Measurements from ENCODE around the gene MMP15.
"Not testable (repeated sequence)": the region's sequence is repeated elsewhere in the genome, so short reads cannot be mapped to it uniquely, and the experiment has no call there.

MMP15 gene

GRCh38 chr16:58025351-58026138 is at the start of gene MMP15:
MMP15 (plus strand) TSS chr16:58025754; CDS start chr16:58026351, 597 bp downstream.
- DNase-seq: peak; percentile 75

DNA sequence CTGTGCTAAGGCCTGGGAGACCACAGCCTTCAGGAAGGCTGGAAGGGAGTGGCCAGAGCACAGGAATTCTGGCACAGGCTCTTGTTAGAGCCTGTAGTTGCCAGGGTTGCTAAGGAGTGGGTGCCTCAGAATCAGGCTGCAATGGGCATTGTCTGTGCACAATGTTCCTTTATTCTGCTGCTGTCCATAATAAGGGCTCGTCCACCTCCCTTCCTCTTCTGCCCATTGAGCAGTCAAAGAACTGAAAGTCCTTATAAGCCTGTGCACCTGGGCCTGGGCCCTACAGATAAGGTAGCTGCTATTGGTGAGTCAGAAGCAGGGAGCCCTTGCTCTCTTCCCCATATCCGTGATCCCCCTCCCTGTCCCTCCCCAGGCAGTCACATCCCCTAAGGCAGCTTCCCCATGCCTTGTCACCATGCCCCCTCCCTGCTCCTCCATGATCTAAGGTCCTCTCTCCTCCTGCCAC is 49.2 kb upstream of the MMP15 start:
- DNase-seq: no peak

DNA sequence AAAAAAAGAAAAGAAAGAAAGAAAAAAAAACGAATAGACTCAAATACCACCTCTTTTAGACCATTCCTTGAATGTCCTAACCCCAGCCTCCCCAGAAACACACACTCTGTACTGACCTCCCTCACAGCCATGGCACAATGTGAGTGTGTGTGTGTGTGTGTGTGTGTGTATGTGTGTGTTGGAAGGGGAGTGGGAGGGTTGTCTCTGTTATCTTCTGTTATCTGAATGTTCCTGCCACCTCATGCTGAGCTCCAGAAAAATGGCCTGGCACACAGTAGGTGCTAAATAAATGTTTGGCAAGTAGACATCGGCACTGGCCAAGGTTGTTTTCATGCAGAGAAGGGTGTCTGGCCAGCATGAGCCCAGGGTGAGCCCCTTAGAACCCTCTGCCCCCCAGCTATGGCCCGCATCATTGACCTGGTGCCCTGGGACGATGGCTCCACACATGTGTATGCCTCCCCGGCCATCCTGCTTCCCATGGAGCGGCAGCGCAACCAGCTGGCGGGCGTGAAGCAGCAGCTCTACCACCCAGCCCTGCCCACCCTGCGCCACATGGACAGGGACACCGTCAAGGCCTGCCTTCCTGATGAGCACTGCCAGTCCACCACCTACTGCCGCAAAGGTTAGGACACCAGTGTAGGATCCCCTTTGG is 48.0 kb upstream of the MMP15 start:
- DNase-seq: no peak

DNA sequence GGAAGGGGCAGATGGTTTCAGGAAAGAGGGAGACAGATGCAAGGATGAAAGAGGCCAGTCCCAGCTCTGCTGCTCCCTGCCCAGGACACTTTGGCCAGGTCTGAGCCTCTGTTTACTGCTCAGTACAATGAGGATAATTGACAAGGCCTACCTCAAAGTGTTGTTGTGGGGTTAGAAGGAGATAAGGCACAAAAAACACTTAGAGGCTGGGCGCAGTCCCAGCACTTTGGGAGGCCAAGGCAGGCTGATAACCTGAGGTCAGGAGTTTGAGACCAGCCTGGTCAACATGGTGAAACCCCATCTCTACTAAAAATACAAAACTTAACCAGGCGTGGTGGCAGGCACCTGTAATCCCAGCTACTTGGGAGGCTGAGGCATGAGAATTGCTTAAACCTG is 47.5 kb upstream of the MMP15 start:
- DNase-seq: not testable (repeated sequence)

DNA sequence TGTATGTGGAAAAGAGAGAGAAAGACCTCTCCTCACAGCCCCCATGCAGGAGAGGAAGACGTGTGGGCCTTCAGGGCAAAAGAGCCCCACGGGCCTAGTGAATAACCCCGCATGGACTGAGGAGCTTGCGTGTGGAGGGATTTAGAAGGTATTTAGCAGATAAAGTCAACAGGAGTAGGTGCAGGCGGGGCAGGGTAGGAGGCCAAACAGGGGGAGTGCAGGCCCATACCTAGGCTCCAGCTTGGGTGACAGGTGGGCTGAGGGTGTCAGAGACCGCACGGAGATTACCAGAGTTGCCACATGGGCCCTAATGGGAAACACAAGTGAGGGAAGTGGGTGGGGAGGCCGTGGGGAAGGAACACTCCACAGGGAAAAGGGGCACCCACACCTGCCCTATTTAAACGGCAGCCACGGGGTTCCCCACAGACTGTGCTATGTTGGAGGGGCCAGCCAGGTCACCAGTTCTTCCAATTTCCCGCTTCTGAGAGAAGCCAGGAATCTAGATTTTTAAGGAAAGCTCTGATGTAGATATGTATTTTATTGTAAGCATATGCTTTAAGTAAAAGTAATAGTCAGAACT is 46.5 kb upstream of the MMP15 start:
- DNase-seq: no peak

- no peak for DNase-seq
Measured at GRCh38 chr16:57981636-57982035, 43.9 kb upstream of the MMP15 start.

DNA sequence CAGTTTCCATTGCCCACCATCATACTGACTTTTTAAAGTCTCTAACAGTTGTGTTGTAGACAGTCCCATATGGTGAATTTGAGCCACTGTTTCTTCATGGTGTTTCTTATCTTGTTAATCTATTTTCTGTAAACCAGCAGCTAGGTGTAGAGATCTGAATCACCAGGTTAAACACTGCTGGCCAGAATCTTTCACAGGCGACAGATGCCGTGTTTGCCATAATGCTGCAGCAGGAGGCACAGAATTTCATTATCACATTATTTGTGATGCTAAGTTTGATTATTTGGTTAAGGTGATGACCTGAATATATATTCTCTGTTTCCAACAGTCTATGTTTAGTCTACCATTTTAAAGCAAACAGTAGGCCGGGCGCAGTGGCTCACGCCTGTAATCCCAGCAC is 43.2 kb upstream of the MMP15 start:
- DNase-seq: no peak

- peak; percentile 87 for DNase-seq
Measured at GRCh38 chr16:57984443-57985203, 40.9 kb upstream of the MMP15 start.

GRCh38 chr16:57985204-57986181 is 40.1 kb upstream of the MMP15 start:
- DNase-seq: no peak

GRCh38 chr16:57986196-57986595 is 39.4 kb upstream of the MMP15 start:
- DNase-seq: no peak

GRCh38 chr16:57987441-57988177 is 37.9 kb upstream of the MMP15 start:
- no peak for DNase-seq

DNA sequence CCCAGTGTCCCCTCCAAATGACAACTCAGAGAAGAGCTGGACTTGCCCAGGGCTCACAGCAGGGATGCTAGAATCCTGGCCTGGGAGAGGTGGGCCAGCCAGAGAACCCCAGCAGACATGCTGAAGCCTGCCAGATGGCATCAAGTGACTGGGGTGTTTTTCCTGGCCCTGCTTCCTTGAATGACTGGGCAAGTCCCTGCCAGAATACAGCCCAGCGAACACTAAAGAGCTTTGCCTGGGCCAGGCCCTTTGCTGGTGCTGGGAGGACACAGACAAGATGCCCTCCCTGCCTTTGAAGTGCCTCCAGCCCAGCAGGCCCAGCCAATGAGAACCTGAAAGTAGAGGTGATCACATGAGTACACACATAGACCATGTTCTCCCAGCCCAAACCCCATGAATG is 36.6 kb upstream of the MMP15 start:
- DNase-seq: no peak

DNA sequence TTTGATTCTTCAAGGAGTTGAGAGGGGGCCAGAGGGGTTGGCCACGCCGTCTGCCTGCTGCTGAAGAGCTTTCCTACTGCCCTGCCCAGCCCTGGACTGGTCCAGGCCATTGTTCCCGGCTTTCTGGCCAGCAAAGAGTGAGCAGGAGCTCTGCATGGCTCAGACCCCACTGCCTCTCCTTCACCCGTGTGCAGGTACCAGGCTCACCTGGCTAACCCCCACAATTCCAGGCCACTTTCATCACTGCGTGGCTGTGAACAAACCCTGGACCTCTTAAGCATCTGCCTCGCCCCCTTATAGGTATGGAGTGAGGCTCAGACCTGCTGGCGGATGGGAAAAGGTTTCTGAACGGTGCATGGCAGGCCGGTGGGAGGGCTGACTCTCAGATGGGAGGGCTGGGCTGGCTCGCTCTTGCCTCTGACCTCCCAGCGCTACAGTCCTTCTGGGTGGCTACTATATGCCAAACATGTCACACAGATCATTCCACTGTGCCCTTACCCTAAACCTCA is 33.9 kb upstream of the MMP15 start:
- no peak for DNase-seq

- DNase-seq: no peak
Measured at GRCh38 chr16:57992084-57992483, 33.5 kb upstream of the MMP15 start.

GRCh38 chr16:57993438-57993837 is 32.1 kb upstream of the MMP15 start:
- no peak for DNase-seq

DNA sequence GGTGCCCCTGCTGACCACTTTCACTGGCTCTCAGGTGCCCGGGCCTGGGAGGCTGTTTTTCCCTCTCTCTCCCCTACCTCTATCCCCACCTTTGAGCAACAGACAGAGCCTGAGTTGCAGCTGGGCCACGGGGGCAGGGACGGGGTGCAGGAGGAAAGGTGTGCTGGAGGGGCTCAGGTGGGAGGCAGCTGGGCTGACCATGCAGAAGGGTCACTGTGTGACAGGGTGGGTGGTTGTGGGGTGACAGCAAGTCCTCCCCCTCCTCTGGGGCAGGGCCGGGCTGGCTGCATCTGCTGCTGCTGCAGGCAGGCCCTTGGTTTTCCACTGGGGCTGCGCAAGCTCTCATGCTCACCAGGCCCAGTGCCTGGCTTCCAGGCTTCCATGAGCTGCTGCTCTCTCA is 31.7 kb upstream of the MMP15 start:
- DNase-seq: no peak

- no peak for DNase-seq
Measured at GRCh38 chr16:57994361-57994760, 31.2 kb upstream of the MMP15 start.

GRCh38 chr16:57994778-57995177 is 30.8 kb upstream of the MMP15 start:
- no peak for DNase-seq

DNA sequence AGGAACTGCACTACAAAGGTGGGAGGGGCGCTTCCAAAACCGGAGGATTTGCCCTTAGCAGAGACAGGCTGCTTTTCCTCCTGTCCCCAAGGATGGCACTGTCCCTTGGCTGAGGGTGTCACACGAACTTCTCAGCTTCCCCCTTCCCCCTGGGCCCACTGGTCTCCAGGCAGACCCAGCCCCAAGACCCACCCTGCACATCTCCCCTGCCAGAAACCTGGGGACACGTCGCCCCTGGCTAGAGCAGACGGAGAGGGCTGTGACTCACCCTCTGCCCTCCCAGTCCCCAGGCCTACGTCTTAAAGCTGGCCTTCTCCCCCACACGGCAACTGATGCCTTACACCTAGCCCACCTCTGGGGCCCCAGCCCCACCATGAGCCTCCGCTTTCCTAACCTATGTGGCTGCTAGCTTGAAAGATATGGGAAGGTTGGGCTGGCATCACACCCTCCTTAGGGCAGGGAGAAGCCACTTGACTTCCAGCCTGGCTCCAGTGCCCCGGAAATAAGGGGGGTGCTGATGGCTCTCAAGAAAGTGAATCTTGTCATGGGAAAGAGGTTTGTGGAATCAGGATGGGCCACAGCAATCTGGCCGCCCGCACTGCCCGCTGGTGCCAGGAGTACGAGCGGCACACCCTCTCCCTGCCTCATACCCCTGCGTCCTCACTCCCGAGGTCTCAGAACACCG is 29.7 kb upstream of the MMP15 start:
- DNase-seq: no peak

GRCh38 chr16:57996406-57997175 is 29.0 kb upstream of the MMP15 start:
- no peak for DNase-seq
